Right ventricle myocardium inferior (tissue), 1 donor: ENCODE measurements around the gene GABARAPL2. TPM values are rescaled to one million over a fixed set of nuclear protein-coding genes. Genes with fewer than 3 reads are reported as not detected.
"Not testable (repeated sequence)": the region's sequence is repeated elsewhere in the genome, so short reads cannot be mapped to it uniquely, and the experiment has no call there.

Experiments
- ATAC-seq: fragments of 200-7000 bp; cut with Tn5 transposase; one replicate; pipeline ENCODE4 v1.9.1; 2020; ENCODE audit warnings: mild to moderate bottlenecking, moderate library complexity
- DNase-seq: peaks from one replicate; pipeline ENCODE4 v3.0.0; 2021; ENCODE audit errors: missing footprints
- intact Hi-C: fragments of 100-400 bp; cut with DNase I; formaldehyde crosslinking; loops from one replicate; pipeline ENCODE4 v1.11.0; 2022
- total RNA-seq: library from RNA; stranded (reverse); fragmentation: NEBNext Ultra II Directional; extraction: Animal tissue kit (Norgen Biotek cat#: 25700); gene quantifications from one replicate; pipeline ENCODE4 v1.2.1, GENCODE V29; 2021
- donor health status: DM: no; HTN: yes; CAD: no; lungs with severe emphysema.

Gene GABARAPL2
- total RNA-seq, 1 donor from 2014 or later = 231 TPM

DNA sequence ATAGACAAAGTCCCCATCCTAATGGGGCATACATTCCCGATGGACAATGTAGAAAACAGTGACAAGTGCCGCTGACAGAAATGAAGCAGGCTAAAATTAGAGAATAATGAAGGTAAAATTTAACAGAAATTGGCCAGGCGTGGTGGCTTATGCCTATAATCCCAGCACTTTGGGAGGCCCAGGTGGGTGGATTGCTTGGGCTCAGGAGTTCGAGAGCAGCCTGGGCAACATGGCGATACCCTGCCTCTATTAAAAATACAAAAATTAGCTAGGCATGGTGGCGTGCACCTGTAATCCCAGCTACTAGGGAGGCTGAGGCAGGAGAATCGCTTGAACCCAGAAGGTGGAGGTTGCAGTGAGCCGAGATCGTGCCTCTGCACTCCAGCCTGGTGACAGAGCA, 17.7 kb upstream of the GABARAPL2 start:
- intact Hi-C loops = loop anchor here (2.0 kb wide), 1 partner anchor 78 kb away; no protein-coding TSS in a partner anchor
- ATAC-seq, DNase-seq: not testable (repeated sequence)

DNA sequence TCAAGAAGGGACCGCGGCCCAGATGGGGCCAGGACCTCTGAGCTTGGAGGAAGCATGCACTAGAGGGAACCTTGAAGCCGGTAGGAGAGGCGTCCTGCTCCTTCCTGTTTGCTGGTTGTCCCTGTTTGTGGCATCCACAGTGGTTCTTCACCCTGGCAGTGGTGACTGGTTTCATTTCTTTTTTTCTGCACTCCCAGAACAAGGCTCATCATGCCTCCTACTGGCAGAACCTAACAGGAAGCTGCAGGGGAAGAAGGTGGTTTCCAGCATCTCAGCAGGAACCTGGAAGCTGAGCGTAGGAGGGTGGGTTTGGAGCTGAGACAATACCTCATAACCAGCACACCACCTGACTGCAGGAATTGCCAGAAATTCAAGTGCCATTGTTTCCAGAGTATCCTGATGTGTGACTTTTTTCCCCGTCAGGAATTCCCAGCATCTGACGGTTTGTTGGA, 15.9 kb upstream of the GABARAPL2 start:
- DNase-seq (no peak), ATAC-seq (peak; percentile 44)
- intact Hi-C loops = no loop called here

DNA sequence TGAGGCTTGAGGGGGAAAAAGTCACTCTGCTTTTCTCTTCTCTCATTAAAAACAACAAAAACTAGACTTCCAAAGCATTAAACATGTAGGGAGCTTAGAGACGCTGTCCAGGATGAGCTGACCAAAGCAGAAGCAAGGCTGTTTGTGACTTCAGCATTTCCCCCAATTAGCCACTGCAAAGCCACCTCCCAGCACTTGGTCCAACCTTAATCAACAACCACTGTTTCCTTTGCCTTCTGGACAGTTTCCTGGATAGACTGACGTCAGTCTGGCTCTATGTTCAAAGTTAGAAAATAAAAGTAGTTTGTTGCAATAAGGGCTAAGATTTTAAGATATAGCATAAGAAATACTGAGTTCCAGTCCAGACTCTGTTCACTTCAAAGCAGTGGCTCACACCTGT, 13.2 kb upstream of the GABARAPL2 start:
- intact Hi-C loops = no loop called here
- no peak for ATAC-seq
- DNase-seq = no peak

DNA sequence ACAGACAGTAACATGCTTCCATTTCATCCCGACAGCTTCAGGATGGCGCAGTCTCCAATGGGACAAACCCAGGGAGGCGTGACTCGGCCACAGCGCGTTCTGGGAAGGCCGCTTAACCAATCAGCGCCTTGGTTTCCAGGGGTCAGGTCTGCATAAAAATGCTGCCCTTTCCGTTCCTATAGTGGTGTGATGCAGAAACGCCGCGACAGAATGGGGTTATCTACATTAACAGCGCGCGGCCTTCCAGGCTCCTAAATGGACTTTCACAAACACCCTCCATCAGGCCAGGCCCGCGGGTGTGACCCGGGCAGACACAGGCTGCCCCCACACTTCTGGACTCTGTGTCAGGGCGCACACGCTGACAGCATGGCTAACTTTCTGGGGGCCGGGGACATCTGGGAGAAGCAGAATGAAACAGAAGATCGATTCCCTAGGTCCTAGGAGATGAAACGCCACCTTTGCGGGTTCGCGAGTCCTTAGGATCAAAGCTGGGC, 10.9 kb upstream of the GABARAPL2 start:
- peak; percentile 89 for ATAC-seq
- intact Hi-C loops = no loop called here
- DNase-seq = peak; percentile 80

DNA sequence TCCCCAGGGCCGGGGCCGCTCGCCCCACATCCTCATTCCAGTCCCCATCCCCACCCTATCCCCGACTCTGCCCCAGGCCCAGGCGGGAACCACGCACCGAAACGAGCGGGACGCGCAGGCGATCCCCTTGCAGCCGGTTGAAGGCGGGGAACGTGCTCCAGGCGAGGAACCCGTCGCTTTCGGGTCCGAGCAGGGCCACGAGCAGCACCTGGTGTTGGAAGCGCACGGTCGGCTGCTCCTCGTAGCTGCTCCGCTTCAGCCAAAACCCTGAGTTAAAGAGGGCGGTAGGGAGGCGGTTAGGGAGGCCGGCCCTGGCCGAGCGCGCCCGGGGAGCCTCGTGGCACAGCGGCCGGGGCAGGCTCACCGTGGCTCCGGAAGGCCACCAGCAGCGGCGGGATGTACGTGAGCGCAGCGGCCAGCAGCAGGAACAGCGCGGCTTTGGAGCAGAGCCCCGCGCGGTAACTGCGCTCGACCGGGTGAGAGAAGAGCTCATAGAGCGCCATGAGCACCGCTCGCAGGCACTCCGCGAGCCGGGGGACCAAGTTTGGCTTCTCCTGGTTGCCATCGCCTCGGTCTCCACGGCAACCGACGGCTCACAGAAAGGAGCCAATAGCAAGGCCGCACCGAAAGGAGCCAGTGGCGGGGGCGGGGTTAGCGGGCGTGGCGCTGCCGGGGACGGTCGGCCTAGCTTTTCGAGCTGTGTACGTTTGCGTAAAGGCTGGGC, 10.3 kb upstream of the GABARAPL2 start, which contains the start of gene TMEM231:
TSS of gene TMEM231 (minus strand) at position 546 of the 724 bp plus-strand sequence. CDS start at position 503, 43 bp downstream.
- intact Hi-C loops = loop anchor here (2.0 kb wide), 1 partner anchor 39 kb away; no protein-coding TSS in a partner anchor
- peak; percentile 97 for ATAC-seq
- DNase-seq = peak; percentile 100

DNA sequence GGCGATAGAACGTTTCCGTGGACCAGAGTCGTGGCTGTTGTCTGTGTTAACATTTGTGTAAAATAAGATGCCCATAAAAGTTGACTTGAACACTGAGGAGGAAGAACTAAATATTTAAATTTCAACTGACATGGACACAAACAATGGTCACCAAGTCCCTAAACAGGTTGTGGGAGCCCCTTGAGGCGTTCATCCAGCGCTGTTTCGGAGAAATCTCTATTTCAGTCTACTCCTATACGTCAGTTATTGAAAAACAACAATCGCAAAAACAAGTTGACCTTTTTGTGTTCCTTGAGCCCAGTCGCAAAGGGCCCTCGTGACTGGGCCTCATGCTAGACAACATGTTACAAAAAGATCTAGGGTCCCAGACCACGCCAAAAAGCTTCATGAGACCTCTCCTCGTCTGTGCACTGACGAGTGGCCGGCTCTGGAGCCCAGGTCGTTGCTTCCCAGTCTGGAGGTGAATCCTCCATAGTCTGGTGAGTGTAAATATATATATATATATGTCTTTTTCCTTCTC, 9.7 kb upstream of the GABARAPL2 start:
- no peak for DNase-seq
- intact Hi-C loops = loop anchor here (2.0 kb wide), 1 partner anchor 40 kb away; no protein-coding TSS in a partner anchor
- ATAC-seq = no peak

DNA sequence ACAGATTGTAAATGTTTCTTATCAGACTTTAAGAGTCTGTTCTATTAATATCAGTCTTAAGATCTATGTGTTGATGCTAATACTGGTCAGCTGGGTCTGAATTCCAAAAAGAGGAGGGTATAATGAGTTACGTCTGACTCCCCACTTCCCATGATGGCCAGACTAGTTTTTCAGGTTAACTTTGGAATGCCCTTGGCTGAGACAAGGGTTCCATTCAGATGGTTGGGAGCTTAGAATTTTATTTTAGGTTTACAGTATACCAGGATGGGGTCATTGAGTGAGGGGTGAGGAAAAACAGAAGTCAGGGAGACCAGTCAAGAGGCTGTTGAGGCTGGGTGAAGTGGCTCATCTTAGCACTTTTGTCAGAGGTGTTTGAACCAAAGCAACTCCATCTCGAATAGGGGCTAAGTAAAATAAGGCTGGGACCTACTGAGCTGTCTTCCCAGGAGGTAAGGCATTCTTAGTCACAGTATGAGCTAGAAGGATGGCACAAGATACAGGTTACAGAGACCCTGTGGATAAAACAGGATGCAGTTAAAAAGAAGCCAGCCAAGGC, 7.3 kb upstream of the GABARAPL2 start:
- intact Hi-C loops = no loop called here
- no peak for DNase-seq
- no peak for ATAC-seq

DNA sequence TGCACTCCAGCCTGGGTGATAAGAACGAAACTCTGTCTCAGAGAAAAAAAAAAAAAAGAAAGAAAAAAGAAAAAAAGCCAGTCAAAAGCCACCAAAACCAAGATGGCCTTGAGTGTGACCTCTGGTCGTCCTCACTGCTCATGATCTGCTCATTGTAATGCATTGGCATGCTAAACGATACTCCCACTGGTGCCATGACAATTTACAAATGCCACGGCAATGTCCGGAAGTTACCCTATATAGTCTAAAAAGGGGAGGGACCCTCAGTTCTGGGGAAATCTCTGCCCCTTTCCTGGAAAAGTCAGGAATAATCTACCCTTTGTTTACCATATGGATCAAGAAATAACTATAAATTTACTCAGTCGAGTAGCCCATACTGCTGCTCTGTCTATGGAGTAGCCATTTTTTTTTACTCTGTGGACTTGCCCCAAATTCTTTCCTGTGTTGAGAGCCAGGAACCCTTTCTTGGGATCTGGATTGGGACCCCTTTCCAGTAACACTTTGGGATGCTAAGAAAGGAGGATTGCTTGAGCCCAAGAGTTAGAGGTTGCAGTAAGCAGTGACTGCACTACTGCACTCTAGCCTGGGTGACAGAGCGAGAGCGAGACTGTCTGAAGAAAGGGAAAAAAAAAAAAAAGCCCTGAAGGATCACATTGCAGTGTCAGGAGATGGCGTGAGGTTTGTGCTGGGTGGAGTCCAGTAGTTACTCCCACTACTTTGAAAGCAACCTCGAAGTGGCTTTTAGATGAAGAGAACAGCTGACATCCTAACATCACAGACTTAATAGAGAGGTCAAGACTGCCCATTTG, 6.4 kb upstream of the GABARAPL2 start:
- DNase-seq = no peak
- intact Hi-C loops = no loop called here
- no peak for ATAC-seq

DNA sequence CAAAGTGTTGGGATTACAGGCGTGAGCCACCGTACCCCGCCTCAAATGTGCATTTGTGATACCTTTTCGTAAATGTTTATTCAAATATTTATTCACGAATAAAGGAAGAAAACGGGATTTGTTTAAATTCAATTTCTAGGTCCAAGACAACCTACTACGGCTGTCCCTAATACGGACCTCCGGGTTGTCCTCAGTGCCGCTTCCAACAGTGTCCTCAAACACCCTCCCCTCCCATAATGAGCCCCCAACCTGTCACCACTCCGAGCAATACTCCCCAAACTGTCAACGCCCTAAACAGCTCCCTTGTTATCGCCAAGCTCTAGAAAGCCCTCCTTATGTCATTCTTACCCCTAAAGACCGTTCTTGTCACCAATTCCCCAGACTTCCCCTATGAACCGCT, 539 bp upstream of the GABARAPL2 start:
- peak; percentile 39 for ATAC-seq
- no peak for DNase-seq
- intact Hi-C loops = loop anchor here (5.0 kb wide), 1 partner anchor 57 kb away; the partner anchor contains the start of gene ADAT1

DNA sequence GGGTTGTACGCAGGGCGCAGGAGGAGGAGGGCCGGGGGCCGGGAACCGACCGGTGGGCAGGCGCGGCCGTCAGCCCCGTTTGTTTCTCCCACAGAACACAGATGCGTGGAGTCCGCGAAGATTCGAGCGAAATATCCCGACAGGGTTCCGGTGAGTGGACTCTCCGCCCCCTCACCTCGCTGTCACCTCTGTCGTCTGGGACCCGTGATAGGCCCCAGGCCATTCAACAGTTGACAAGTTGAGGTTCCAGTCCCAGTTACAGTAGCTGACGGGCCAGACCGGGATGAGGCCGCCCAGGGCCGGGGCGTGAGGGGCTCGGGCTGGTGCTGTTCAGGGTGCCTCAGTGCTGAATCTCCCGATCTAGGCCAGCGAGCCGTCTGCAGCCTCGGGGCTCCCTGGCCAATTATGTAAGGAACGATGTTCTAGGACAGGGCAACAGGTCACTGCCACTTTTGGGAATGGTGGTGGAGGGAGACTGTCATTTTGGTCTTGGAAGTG, 628 bp downstream of the GABARAPL2 start:
- ATAC-seq (no peak), DNase-seq (no peak)
- intact Hi-C loops = loop anchor here (5.0 kb wide), 1 partner anchor 55 kb away; the partner anchor contains the start of gene ADAT1

DNA sequence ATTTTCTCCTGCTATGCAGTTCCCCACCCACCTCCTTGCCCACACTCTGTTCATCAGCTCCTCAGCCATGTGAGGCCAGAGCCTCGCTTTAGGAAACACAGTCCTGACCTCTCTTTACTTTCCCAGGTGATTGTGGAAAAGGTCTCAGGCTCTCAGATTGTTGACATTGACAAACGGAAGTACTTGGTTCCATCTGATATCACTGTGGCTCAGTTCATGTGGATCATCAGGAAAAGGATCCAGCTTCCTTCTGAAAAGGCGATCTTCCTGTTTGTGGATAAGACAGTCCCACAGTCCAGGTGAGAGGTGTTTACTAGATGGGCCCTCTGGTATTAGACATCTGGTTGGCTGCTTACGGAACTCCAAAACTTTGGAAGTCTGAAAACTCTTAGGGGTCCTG, 1.7 kb downstream of the GABARAPL2 start:
- ATAC-seq (no peak), DNase-seq (no peak)
- intact Hi-C loops = loop anchor here (5.0 kb wide), 1 partner anchor 54 kb away; the partner anchor contains the start of gene ADAT1

DNA sequence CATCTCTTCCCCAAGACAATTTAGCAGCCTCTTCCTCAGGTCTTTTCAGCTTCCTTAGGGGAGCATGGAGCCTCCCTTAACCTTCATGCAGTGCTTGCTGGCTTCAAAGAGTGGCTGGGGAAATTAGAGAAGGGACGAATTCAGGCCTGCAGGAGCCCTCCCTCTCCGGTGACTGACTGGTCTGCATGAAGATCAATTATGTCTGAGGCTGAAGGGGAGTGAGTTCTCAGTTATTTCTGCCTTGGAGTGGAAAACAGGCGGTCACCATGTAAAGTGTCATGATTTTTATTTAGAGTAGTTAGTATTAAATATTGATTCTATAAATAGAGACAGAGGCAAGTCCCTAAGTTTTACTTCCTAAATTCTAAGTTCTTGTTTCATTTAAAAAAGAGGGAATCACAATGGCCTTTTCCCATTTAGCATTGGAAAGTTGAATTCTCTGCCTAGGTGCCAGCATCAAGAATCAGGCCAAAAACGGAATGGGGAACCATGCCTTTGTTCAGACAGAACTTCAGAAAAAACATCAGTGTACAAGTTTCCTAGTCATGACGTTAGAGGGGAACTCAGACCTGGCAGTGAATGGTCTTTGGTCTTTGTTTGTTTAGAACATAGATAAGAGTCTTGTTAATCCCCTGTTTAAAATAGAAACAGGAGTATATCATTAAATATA, 4.4 kb downstream of the GABARAPL2 start:
- DNase-seq (no peak), ATAC-seq (no peak)
- intact Hi-C loops = no loop called here

DNA sequence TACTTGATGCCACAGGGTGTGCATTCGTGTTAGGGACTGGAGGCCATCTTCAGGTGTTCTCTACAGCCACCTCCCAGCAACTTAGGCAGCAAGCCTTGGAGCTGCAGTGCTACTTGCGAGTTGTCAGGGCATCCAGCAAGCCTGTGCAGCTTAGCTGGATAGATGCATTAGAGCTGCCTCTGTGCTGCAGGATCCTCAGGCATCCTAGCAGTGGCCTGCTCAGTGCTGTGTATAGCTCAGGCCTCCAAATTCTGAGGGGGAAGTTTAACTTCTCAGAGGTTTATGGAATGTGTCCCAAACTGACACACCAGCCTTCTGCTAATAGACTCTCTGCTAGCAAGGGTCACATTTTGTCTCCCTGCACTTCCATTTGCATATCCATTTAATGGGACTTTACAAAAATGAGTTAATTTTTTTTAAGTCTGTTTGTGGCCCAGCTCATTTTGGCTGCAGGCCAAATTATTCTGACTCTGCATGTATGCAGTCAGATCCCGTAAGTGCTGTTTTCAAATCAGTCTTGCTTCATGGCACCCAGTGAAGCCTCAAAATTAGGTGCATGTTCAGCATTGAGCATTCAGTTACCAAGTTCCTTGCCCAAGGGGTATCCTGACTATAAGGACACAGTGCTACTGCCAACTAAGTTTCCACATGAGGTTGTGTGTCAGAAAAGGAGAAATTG, 6.8 kb downstream of the GABARAPL2 start:
- no peak for ATAC-seq
- no peak for DNase-seq
- intact Hi-C loops = no loop called here

DNA sequence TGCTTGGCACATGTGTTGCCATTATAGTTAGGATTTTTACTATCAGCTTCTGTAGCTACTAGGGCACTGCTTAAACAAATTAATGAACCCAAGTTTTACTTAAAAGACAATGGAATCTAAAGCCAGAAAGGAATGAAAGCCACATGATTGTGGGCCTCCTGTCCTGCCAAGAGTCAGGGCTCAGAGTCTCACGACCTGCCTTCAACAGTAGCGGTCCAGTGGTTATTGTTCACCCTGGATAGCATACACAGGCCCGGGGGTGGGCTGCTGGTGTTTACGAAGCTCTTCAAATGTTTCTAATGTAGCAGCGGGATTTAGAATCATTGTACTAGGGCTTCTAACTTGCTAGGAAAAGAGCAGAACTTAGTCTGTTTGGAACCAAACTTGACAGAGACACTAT, 7.8 kb downstream of the GABARAPL2 start:
- intact Hi-C loops = no loop called here
- no peak for ATAC-seq
- DNase-seq = no peak

DNA sequence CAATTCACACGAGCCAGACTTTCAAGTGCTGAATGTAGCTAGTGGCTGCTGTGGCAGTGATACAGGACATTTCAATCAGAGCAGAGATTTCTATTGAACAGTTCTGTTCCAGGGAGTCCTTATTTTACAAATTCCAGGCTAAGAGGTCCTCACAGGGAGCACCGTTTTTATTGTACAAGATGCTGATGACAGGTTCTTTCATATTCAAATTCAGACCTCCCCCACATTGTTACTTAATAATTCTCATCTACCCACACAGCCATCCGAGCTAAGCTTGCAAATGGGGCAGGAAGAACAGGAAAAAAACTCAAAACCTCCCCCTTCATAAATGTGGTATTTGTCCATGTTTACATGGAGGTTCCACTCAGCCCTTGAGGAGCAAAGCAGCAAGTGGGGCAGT, 9.8 kb downstream of the GABARAPL2 start:
- ATAC-seq (no peak), DNase-seq (no peak)
- intact Hi-C loops = no loop called here

DNA sequence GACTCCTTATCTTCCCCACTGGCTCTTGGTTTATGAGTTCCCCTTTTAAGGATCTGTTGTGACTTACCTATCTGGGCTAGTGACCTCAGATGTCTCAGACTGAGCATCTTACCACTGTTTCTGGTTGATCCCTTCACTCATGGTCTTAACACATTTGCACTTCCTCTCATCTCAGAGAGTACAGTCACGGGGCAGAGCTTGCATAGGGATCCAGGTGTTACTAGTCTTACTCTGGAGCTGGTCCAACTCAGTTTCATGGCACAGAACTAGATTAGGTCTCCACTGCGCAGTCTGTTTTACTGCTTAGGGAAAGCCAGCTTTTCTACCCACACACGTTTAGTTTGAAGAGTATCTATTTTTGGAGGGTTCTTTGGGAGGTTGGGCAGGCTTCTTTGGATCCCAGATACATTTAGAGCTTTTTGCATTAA, 10.2 kb downstream of the GABARAPL2 start:
- intact Hi-C loops = no loop called here
- DNase-seq (no peak), ATAC-seq (no peak)

DNA sequence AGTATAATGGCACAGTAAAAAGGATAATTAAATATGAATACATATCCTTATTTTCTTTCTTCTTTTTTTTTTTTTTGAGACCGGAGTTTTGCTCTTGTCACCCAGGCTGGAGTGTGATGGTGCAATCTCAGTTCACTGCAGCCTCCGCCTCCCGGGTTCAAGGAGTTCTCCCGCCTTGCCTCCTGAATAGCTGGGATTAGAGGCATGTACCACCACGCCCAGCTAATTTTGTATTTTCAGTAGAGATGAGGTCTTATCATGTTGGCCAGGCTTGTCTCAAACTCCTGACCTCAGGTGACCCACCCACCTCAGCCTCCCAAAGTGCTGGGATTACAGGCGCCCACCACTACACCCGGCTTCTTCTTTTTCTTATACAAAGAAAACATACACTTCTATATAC, 12.0 kb downstream of the GABARAPL2 start:
- ATAC-seq = no peak
- intact Hi-C loops = no loop called here
- no peak for DNase-seq

DNA sequence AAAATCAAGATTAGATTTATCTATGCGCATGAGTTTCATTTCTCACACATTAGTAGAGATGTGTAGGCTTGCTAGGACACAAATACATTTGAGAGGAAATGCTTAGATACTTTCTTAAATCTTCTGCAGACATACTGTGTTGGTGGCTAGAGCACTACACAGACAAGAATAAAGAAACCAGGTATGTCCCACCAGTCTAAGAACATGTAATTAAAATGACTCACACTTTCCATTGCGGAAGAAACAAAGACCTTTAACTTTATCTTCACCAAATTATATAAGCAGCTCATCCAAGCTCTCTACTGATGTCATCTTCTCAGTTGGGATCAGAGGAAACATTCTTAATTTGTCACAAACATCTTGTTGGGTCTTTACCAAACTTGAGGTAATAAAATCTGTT, 12.5 kb downstream of the GABARAPL2 start:
- ATAC-seq (no peak), DNase-seq (no peak)
- intact Hi-C loops = no loop called here
